Gastroesophageal sphincter (tissue), 4 donors: ENCODE measurements around the gene PDZD2. TPM values are rescaled to one million over a fixed set of nuclear protein-coding genes. Genes with fewer than 3 reads are reported as not detected.
A peak's percentile ranks its signal among the peaks of the same experiment; 100 is the strongest.

Source experiments
- ATAC-seq: fragments of 150-250 bp; one replicate; pipeline ENCODE4 v1.9.1; 2016; ENCODE audit warnings: mild to moderate bottlenecking, moderate library complexity
- H3K27ac ChIP-seq, 4 donors: fragments of 200-600 bp; sonication (generic) in 3 of 4; 1 replicate in 3 of 4; 2 replicates in 1 of 4; pipeline ENCODE4 v1.5.1; 2016 to 2019
- H3K27me3 ChIP-seq: fragments of 200-600 bp; sonication (generic); one replicate; pipeline ENCODE4 v1.5.1; 2019
- H3K36me3 ChIP-seq, 2 donors: fragments of 200-600 bp; sonication (generic); one replicate each; pipeline ENCODE4 v1.5.1; 2019; ENCODE audit warnings: control low read depth in 1 of 2
- H3K4me1 ChIP-seq, 3 donors: fragments of 200-600 bp; sonication (generic); 1 replicate in 2 of 3; 2 replicates in 1 of 3; pipeline ENCODE4 v1.5.1; 2016 to 2019; ENCODE audit warnings: control low read depth in 2 of 3
- H3K4me3 ChIP-seq, 2 donors: fragments of 200-600 bp; sonication (generic); one replicate each; pipeline ENCODE4 v1.5.1; 2019; ENCODE audit warnings: mild to moderate bottlenecking in 1 of 2, moderate library complexity in 1 of 2
- H3K9me3 ChIP-seq, 3 donors: fragments of 200-600 bp; sonication (generic); one replicate each; pipeline ENCODE4 v1.5.1; 2017 to 2019; ENCODE audit warnings: control low read depth in 2 of 3
- EP300 ChIP-seq: sonication (generic); formaldehyde crosslinking; IDR thresholded peaks from one replicate; pipeline ENCODE4 v1.6.1; 2017; ENCODE audit warnings: antibody characterized with exemption, mild to moderate bottlenecking
- POLR2A ChIP-seq, 2 donors: fragments of 450-650 bp; IDR thresholded peaks; one replicate each; pipeline ENCODE4 v1.6.1; 2017; ENCODE audit warnings: antibody characterized with exemption in 2 of 2, mild to moderate bottlenecking in 2 of 2, moderate library complexity in 1 of 2
- POLR2AphosphoS5 ChIP-seq: sonication (generic); formaldehyde crosslinking; IDR thresholded peaks from one replicate; pipeline ENCODE4 v1.6.1; 2017; ENCODE audit warnings: antibody characterized with exemption
- WGBS, 2 donors: methylation state at CpG; one replicate each; pipeline ENCODE4 v1.1.5; 2018; ENCODE audit warnings: low coverage in 1 of 2; 5-methylcytosine and 5-hydroxymethylcytosine counted together
- total RNA-seq, 4 donors: library from RNA; depleted of rRNA; stranded (reverse); fragments of >200 nt; gene quantifications; one replicate each; pipeline ENCODE4 v1.1.0, GENCODE V29; 2016
- TF ChIP-seq, protein P1 (sequence below), 4 experiments: fragments of 200-600 bp in 2 of 4; fragments of 450-650 bp in 2 of 4; sonication (generic) in 1 of 4; IDR thresholded peaks; one replicate each; pipeline ENCODE4 v1.5.1; 2017 to 2019; ENCODE audit warnings: antibody characterized with exemption in 4 of 4, mild to moderate bottlenecking in 2 of 4, moderate library complexity in 2 of 4

PDZD2 gene
- total RNA-seq, 4 donors from 2014 or later, result 8.6 to 19.4 (median 14.0) TPM

DNA sequence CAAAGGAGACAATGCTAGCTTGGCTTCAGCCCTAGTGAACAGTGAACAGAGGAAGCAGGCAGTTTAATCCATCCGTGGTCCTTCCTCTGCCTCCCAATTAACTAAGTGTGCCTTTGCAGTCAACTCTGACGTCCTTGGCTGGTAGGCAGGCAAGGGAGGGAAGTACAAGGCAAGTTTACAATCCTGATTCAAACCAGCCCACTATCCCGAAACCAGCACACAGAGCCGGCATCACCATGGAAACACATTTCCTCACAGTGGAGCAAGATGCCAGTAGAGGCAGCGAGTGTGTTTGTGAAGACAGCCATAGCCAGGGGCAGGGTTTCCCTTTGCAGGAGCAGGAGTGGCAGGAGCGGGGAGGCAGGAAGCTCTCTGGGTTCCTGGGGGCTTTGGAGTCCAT, 461.3 kb downstream of the PDZD2 start:
- ATAC-seq, result peak; percentile 46
- H3K4me1 ChIP-seq, result peaks cover 0 to 36% (median 2%) of the 10 kb centered on the region in 3 donors
- H3K4me3 ChIP-seq, result no peak overlapping the region
- TF ChIP-seq POLR2AphosphoS5 (peak; percentile 31), EP300 (no peak)
- no peaks in the 10 kb centered on the region for H3K27me3 ChIP-seq
- 44% methylated on average over 5 of the region's 6 CpGs; no CpG with 5 or more reads in 1 of the 2 donors for WGBS, 2 donors
- H3K9me3 ChIP-seq, result no peaks in the 10 kb centered on the region
- peak overlapping the region in 3 of 4 donors; percentile 26 to 51 (median 47) for H3K27ac ChIP-seq
- H3K36me3 ChIP-seq, result peaks cover 3 to 74% of the 10 kb centered on the region in 2 donors

DNA sequence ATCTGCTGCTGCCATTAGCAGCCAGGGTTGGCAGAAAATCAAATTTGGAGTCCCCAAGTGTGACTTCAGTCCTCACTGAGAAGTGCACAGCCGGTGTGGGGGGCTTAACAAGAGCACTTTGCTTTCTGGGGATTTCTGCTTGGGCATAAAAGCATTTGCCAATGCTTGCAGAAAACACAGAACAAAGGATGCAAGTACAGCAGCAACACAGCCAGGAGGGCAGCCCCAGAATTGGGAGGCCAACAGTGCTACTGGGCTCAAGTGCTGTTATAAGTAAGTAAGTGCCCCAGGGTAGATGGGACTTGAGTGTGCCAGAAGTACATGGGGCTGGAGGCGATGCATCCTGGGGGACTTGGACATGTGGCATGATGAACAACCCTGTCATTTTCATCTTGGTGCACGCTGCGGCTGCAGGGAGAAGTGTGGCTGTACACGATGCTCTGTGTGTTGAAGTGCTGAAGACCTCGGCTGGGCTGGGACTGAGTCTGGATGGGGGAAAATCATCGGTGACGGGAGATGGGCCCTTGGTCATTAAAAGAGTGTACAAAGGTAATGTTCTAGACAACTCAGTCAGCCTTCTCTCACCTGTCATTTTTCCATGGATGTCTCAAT, 461.9 kb downstream of the PDZD2 start:
- H3K9me3 ChIP-seq, result no peaks in the 10 kb centered on the region
- peak overlapping the region in 3 of 4 donors; percentile 26 to 51 (median 47) for H3K27ac ChIP-seq
- 82% methylated on average over 7 of the region's 8 CpGs; no CpG with 5 or more reads in 1 of the 2 donors for WGBS, 2 donors
- peaks cover 0 to 30% (median 0%) of the 10 kb centered on the region in 3 donors for H3K4me1 ChIP-seq
- no peak overlapping the region for H3K4me3 ChIP-seq
- no peak for TF ChIP-seq EP300
- TF ChIP-seq POLR2AphosphoS5, result no peak
- TF ChIP-seq POLR2A (IDR thresholded peaks at IDR 0.05), result no peak
- TF ChIP-seq, protein P1, sequence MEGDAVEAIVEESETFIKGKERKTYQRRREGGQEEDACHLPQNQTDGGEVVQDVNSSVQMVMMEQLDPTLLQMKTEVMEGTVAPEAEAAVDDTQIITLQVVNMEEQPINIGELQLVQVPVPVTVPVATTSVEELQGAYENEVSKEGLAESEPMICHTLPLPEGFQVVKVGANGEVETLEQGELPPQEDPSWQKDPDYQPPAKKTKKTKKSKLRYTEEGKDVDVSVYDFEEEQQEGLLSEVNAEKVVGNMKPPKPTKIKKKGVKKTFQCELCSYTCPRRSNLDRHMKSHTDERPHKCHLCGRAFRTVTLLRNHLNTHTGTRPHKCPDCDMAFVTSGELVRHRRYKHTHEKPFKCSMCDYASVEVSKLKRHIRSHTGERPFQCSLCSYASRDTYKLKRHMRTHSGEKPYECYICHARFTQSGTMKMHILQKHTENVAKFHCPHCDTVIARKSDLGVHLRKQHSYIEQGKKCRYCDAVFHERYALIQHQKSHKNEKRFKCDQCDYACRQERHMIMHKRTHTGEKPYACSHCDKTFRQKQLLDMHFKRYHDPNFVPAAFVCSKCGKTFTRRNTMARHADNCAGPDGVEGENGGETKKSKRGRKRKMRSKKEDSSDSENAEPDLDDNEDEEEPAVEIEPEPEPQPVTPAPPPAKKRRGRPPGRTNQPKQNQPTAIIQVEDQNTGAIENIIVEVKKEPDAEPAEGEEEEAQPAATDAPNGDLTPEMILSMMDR (IDR thresholded peaks at IDR 0.05), result no peak
- H3K27me3 ChIP-seq, result no peaks in the 10 kb centered on the region
- no peak for ATAC-seq
- peaks cover 3 to 80% of the 10 kb centered on the region in 2 donors for H3K36me3 ChIP-seq

- WGBS, 2 donors, result 68 to 79% methylated on average over 2 to 9 of the region's 12 CpGs
- Histone ChIP-seq H3K4me1 (peaks cover 0 to 28% (median 0%) of the 10 kb centered on the region in 3 donors), H3K36me3 (peaks cover 3 to 96% of the 10 kb centered on the region in 2 donors), H3K27me3 (no peaks in the 10 kb centered on the region), H3K4me3 (no peak overlapping the region), H3K9me3 (no peaks in the 10 kb centered on the region), H3K27ac (no peak overlapping the region)
- no peak for TF ChIP-seq EP300
- no peak for TF ChIP-seq POLR2A (IDR thresholded peaks at IDR 0.05)
- TF ChIP-seq POLR2AphosphoS5, result no peak
- TF ChIP-seq, protein P1 (IDR thresholded peaks at IDR 0.05), result no peak
- no peak for ATAC-seq
Observed at GRCh38 chr5:32102254-32102986, 463.5 kb downstream of the PDZD2 start.

- Histone ChIP-seq H3K4me3 (no peak overlapping the region), H3K27me3 (no peaks in the 10 kb centered on the region), H3K27ac (no peak overlapping the region), H3K4me1 (peaks cover 0 to 24% (median 0%) of the 10 kb centered on the region in 3 donors), H3K9me3 (no peaks in the 10 kb centered on the region), H3K36me3 (peaks cover 3 to 98% of the 10 kb centered on the region in 2 donors)
- ATAC-seq, result no peak
- no peak for TF ChIP-seq POLR2AphosphoS5
- no peak for TF ChIP-seq POLR2A (IDR thresholded peaks at IDR 0.05)
- no peak for TF ChIP-seq EP300
- TF ChIP-seq, protein P1 (IDR thresholded peaks at IDR 0.05), result no peak
- 92 to 94% methylated on average over 6 to 11 of the region's 12 CpGs for WGBS, 2 donors
Observed at GRCh38 chr5:32103521-32103920, 464.6 kb downstream of the PDZD2 start.

DNA sequence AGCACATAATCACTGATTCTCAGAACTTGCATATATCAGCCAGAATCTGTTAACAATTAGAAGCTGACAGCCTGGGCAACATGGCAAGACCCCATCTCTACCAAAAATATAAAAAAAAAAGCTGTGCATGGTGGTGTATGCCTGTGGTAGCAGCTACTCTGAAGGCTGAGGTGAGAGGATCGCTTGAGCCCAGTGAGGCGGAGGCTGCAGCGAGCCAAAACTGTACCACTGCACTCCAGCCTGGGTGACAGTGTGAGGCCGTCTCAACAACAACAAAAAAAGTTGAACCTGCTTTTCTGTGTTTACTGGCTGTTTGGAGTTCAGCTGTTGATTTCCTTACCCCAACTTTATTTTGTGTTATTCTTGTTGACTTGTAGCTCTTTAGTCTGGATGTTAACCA, 468.4 kb downstream of the PDZD2 start:
- no peaks in the 10 kb centered on the region for H3K27me3 ChIP-seq
- H3K4me3 ChIP-seq, result no peak overlapping the region
- peaks cover 6 to 90% of the 10 kb centered on the region in 2 donors for H3K36me3 ChIP-seq
- no peak overlapping the region for H3K27ac ChIP-seq
- TF ChIP-seq EP300, result no peak
- no peak for TF ChIP-seq POLR2AphosphoS5
- no peak for TF ChIP-seq POLR2A (IDR thresholded peaks at IDR 0.05)
- TF ChIP-seq, protein P1 (IDR thresholded peaks at IDR 0.05), result no peak
- H3K9me3 ChIP-seq, result no peaks in the 10 kb centered on the region
- no peaks in the 10 kb centered on the region for H3K4me1 ChIP-seq
- no peak for ATAC-seq
- 90 to 98% methylated on average over 4 of the region's 4 CpGs for WGBS, 2 donors
